PC-3 (cell line): ENCODE data around the gene MAGIX. TPM values are rescaled to one million over a fixed set of nuclear protein-coding genes. Genes with fewer than 3 reads are reported as not detected.

Experiments
- ATAC-seq: fragments of 200-7000 bp; cut with Tn5 transposase; 2 replicates; pipeline ENCODE4 v1.9.1; 2020; ENCODE audit warnings: mild to moderate bottlenecking, moderate library complexity
- BruUV-seq: library from RNA; stranded (reverse); fragments of 400-500 nt; replicated peaks from 2 replicates; lab custom pipeline; 2021; lab: Mats Ljungman, UMichigan
- CTCF ChIA-PET: fragments of 300-600 bp; sonication (Branson Sonifier 250); formaldehyde crosslinking; loops from one replicate; lab custom pipeline; 2022; ENCODE audit warnings: antibody characterized with exemption; lab: Charles Lee
- POLR2A ChIA-PET: fragments of 300-600 bp; sonication (Branson Sonifier 250); formaldehyde crosslinking; loops from one replicate; lab custom pipeline; 2022; ENCODE audit warnings: antibody characterized with exemption; ENCODE audit not compliant: unreplicated experiment; lab: Charles Lee
- DNase-seq: peaks from one replicate; pipeline ENCODE4 v3.0.0-alpha.2; 2015
- H2AFZ ChIP-seq: fragments of 300-600 bp; sonication (generic); 2 replicates; pipeline ENCODE4 v1.6.0; 2016; ENCODE audit warnings: antibody characterized with exemption, low read length
- H3F3A ChIP-seq: fragments of 300-600 bp; sonication (generic); one replicate; pipeline ENCODE4 v1.6.0; 2017; ENCODE audit warnings: antibody characterized with exemption, low read length, control low read depth, mild to moderate bottlenecking; ENCODE audit not compliant: unreplicated experiment
- H3K27ac ChIP-seq: fragments of 300-600 bp; sonication (generic); 2 replicates; pipeline ENCODE4 v1.5.1; 2016; ENCODE audit warnings: mild to moderate bottlenecking, low read length
- H3K27me3 ChIP-seq: fragments of 300-600 bp; sonication (generic); 2 replicates; pipeline ENCODE4 v1.6.1; 2016; ENCODE audit warnings: low read length, mixed read lengths
- H3K36me3 ChIP-seq: fragments of 300-600 bp; sonication (generic); 2 replicates; pipeline ENCODE4 v1.6.1; 2016; ENCODE audit warnings: low read depth, mixed run types, low read length, mixed read lengths
- H3K4me1 ChIP-seq: fragments of 300-600 bp; sonication (generic); 2 replicates; pipeline ENCODE4 v1.5.1; 2016; ENCODE audit warnings: low read length; ENCODE audit not compliant: insufficient read depth
- H3K4me2 ChIP-seq: fragments of 300-600 bp; sonication (generic); 2 replicates; pipeline ENCODE4 v1.6.0; 2016; ENCODE audit warnings: low read length
- H3K4me3 ChIP-seq: fragments of 300-600 bp; sonication (generic); 2 replicates; pipeline ENCODE4 v1.5.1; 2016; ENCODE audit warnings: mild to moderate bottlenecking, low read length, mixed read lengths
- H3K79me2 ChIP-seq: fragments of 300-600 bp; sonication (generic); 2 replicates; pipeline ENCODE4 v1.6.1; 2017; ENCODE audit warnings: low read length, mixed read lengths
- H3K9ac ChIP-seq: fragments of 300-600 bp; sonication (generic); 2 replicates; pipeline ENCODE4 v1.6.0; 2016; ENCODE audit warnings: mild to moderate bottlenecking, low read length
- H3K9me2 ChIP-seq: fragments of 300-600 bp; sonication (generic); replicated peaks from 2 replicates; pipeline ENCODE4 v1.6.1; 2016; ENCODE audit warnings: mixed run types, low read length, mixed read lengths
- H3K9me3 ChIP-seq: fragments of 300-600 bp; sonication (generic); 2 replicates; pipeline ENCODE4 v1.6.1; 2016; ENCODE audit warnings: low read length, mixed read lengths
- H4K20me1 ChIP-seq: fragments of 300-600 bp; sonication (generic); 2 replicates; pipeline ENCODE4 v1.6.1; 2016; ENCODE audit warnings: low read length, mixed read lengths
- EZH2 ChIP-seq: fragments of 300-600 bp; sonication (generic); IDR thresholded peaks from one replicate; pipeline ENCODE4 v1.6.1; 2017; ENCODE audit warnings: antibody characterized with exemption, mild to moderate bottlenecking, low read length; ENCODE audit not compliant: unreplicated experiment
- EZH2phosphoT487 ChIP-seq: fragments of 300-600 bp; sonication (generic); IDR thresholded peaks from 2 replicates; pipeline ENCODE4 v1.6.1; 2018; ENCODE audit warnings: mild to moderate bottlenecking, antibody characterized with exemption, low read length, borderline replicate concordance
- intact Hi-C: fragments of 100-400 bp; cut with micrococcal nuclease; formaldehyde crosslinking; loops from 2 replicates; pipeline ENCODE4 v1.9.0; 2023
- total RNA-seq: library from RNA; depleted of rRNA; stranded (reverse); fragments of >200 nt; gene quantifications from 2 replicates; pipeline ENCODE4 v1.2.3, GENCODE V29; 2014
- TF ChIP-seq, protein P1 (sequence below): fragments of 300-600 bp; sonication (generic); conservative IDR thresholded peaks from 2 replicates; pipeline ENCODE4 v1.5.1; 2017; ENCODE audit warnings: antibody characterized with exemption, low read depth, mild to moderate bottlenecking, low read length

Gene MAGIX
- total RNA-seq, 1 experiment from 2014 or later = 12.5 TPM

DNA sequence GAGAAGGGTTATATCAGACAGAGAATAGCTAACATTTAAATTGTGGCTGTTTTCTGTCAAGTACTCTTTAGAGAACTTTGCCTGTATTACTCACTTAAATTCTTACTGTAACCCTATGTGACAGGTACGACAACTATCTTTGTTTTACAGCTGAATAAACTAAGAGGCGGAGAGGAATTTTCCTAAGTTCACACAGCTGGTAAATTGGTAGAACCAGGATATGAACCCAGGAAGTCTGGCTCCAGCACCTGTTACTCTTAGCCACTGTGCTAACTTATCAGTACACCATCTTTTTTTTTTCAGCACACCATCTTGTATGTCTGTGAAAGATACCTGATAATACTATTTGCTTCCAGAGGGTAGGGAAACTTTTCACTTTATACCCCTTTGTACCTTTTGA, 39.5 kb downstream of the MAGIX start:
- H3K9me3 ChIP-seq = no peaks in the 10 kb centered on the region
- H3F3A ChIP-seq = no peaks in the 10 kb centered on the region
- no peaks in the 10 kb centered on the region for H3K79me2 ChIP-seq
- no peak overlapping the region for H2AFZ ChIP-seq
- H3K9ac ChIP-seq = no peak overlapping the region
- H3K9me2 ChIP-seq = no peaks in the 10 kb centered on the region
- no peak for DNase-seq
- no peaks in the 10 kb centered on the region for H3K27me3 ChIP-seq
- H3K27ac ChIP-seq = no peak overlapping the region
- H3K4me1 ChIP-seq = peaks cover 4% of the 10 kb centered on the region; the same call in 1 of the 2 replicates
- no peak overlapping the region for H3K4me2 ChIP-seq
- ChIA-PET POLR2A (no interaction called here), CTCF (no interaction called here)
- no TSS peak for BruUV-seq
- H3K4me3 ChIP-seq = no peak overlapping the region
- ATAC-seq = no peak
- intact Hi-C loops = no loop called here
- no peaks in the 10 kb centered on the region for H4K20me1 ChIP-seq
- no peaks in the 10 kb centered on the region for H3K36me3 ChIP-seq
- TF ChIP-seq EZH2phosphoT487 = no peak
- no peak for TF ChIP-seq EZH2
- TF ChIP-seq, protein P1, sequence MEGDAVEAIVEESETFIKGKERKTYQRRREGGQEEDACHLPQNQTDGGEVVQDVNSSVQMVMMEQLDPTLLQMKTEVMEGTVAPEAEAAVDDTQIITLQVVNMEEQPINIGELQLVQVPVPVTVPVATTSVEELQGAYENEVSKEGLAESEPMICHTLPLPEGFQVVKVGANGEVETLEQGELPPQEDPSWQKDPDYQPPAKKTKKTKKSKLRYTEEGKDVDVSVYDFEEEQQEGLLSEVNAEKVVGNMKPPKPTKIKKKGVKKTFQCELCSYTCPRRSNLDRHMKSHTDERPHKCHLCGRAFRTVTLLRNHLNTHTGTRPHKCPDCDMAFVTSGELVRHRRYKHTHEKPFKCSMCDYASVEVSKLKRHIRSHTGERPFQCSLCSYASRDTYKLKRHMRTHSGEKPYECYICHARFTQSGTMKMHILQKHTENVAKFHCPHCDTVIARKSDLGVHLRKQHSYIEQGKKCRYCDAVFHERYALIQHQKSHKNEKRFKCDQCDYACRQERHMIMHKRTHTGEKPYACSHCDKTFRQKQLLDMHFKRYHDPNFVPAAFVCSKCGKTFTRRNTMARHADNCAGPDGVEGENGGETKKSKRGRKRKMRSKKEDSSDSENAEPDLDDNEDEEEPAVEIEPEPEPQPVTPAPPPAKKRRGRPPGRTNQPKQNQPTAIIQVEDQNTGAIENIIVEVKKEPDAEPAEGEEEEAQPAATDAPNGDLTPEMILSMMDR = no peak

DNA sequence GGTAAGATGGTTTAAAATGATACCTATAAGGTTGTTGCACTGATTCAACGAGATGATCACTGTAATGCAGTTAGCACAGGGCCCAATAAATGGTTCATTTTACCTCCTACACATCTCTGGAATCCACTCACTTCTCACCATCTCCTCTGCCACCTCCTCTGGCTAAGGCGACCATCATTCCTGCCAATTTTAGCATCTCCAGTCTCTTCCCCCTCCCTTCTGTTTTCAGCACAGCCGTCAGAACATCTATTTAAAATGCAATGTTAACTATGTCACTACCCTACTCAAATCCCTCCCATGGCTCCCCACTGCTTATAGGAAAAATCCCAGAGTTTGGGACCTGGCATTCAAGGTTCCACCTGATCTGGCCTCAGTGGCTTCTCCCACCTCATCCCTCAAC, 41.0 kb downstream of the MAGIX start:
- no peaks in the 10 kb centered on the region for H3K9me2 ChIP-seq
- no peak overlapping the region for H2AFZ ChIP-seq
- H3K4me3 ChIP-seq = no peak overlapping the region
- CTCF ChIA-PET = no interaction called here
- H3K36me3 ChIP-seq = no peaks in the 10 kb centered on the region
- intact Hi-C loops = no loop called here
- peaks cover 4% of the 10 kb centered on the region; the same call in 1 of the 2 replicates for H3K4me1 ChIP-seq
- POLR2A ChIA-PET = no interaction called here
- H4K20me1 ChIP-seq = no peaks in the 10 kb centered on the region
- H3K27ac ChIP-seq = no peak overlapping the region
- no peak overlapping the region for H3K9ac ChIP-seq
- no TSS peak for BruUV-seq
- H3K9me3 ChIP-seq = no peaks in the 10 kb centered on the region
- ATAC-seq (no peak), DNase-seq (no peak)
- H3K4me2 ChIP-seq = no peak overlapping the region
- TF ChIP-seq EZH2 (no peak), EZH2phosphoT487 (no peak)
- TF ChIP-seq, protein P1 = no peak
- no peaks in the 10 kb centered on the region for H3F3A ChIP-seq
- no peaks in the 10 kb centered on the region for H3K79me2 ChIP-seq
- H3K27me3 ChIP-seq = no peaks in the 10 kb centered on the region

DNA sequence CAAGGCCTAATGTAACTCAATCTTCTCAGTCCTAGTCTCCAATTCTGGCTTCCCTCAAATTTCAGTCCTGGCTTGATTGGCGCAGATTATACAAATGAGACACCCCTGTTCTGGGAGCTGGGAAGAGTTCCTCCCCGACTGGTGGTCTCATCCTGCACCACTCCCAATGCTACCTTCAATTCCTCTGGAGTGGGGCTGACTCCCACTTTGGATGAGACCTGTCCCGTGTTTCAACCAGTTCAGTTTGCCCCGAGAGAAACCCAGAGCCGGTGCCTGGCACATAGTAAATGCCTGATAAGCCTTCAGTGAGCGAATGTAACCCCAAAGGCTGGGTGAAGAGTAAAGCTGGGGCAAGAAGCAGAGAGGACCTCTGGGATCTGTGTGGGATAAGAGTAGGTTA, 41.5 kb downstream of the MAGIX start:
- Histone ChIP-seq H3K9me2 (no peaks in the 10 kb centered on the region), H3K4me3 (no peak overlapping the region), H3K9ac (no peak overlapping the region), H3K4me1 (peaks cover 4% of the 10 kb centered on the region; the same call in 1 of the 2 replicates), H2AFZ (no peak overlapping the region), H3K27me3 (no peaks in the 10 kb centered on the region), H4K20me1 (no peaks in the 10 kb centered on the region), H3K36me3 (no peaks in the 10 kb centered on the region), H3K79me2 (no peaks in the 10 kb centered on the region), H3K27ac (no peak overlapping the region), H3K9me3 (no peaks in the 10 kb centered on the region), H3F3A (no peaks in the 10 kb centered on the region), H3K4me2 (no peak overlapping the region)
- BruUV-seq = no TSS peak
- ChIA-PET CTCF (no interaction called here), POLR2A (no interaction called here)
- DNase-seq = no peak
- no peak for TF ChIP-seq EZH2phosphoT487
- TF ChIP-seq, protein P1 = no peak
- no peak for TF ChIP-seq EZH2
- intact Hi-C loops = no loop called here
- no peak for ATAC-seq
